NCI-H1105 (cell line): ENCODE data around the gene DLGAP4.
"Not testable (repeated sequence)": the region's sequence is repeated elsewhere in the genome, so short reads cannot be mapped to it uniquely, and the experiment has no call there.

Experiments
- DNase-seq: peaks from one replicate; lab custom pipeline; 2025; lab: John Stamatoyannopoulos, UW

Gene DLGAP4

DNA sequence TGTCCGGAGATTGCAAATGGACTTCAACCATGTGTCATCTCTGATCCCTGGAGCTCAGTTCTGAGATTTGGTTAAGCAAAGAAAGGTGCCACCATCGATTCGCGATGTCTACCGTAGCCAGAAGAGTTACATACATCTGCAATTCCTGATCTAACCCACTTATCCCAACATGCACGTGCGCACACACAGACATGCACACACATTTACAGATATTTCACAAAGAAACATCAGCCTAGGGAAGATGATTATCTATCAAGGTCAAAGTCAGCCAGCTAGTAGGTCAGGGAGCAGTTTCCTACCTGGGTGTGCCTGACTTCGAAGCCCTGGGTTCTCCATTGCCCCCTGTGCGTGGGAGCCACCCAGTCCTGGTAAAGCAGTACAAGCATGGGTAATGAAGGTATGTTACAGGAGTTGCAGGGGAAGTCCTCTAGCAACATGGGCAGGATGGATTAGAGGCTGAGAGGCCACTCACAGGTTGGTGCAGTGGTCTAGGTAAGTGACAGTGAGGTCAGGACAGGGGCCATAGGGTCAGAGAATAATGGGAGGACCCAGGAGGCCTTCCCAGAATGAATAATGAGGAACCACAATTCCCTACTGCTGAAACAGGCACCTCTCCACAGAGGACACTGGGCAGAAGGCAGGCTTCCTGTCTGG lies 150.0 kb downstream of the DLGAP4 start:
- no peak for DNase-seq

- DNase-seq, result peak; percentile 98
Measured at GRCh38 chr20:36460648-36461599, 154.8 kb downstream of the DLGAP4 start.

DNA sequence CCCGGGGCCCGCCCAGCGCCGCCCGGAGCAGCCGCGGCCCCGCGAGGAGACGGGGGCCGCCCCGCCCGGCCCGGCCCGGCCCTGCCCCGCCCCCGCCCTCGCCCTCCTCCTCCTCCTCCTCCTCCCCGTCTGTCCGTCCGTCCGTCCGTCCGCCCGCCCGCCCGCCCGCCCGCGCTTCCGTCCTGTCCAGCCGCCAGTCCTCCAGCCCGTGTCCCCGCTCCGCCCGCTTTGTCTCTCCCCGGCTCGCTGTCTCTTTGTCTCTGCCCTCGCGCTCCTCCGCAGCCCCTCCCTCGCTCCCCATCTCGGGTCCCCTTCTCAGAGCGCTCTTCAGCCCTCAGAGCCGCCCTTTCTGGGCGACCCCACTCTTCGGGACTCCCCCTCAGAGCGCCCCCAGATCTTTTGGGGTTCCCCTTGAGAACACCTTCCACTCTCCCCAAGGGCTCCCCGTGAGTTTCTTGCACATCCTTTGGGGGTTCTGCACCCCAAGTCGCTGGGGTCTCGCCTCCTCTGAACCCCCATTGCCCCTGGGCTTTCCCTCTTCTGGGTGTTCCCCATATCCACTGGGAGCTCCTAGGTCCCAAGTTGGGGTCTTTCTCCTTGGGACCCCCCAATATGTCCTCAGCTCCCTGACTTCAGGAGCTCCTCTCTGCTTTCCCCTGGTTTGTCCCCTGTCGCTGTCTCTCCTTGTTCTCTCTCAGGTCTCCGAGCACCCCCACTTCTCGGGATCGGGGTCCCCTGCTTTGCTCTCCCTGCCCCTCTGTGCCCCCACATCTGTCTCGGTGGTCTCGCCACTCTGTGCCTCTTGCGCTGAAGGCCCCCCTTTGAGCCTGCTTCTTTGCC lies 155.7 kb downstream of the DLGAP4 start:
- DNase-seq, result peak; percentile 22

DNA sequence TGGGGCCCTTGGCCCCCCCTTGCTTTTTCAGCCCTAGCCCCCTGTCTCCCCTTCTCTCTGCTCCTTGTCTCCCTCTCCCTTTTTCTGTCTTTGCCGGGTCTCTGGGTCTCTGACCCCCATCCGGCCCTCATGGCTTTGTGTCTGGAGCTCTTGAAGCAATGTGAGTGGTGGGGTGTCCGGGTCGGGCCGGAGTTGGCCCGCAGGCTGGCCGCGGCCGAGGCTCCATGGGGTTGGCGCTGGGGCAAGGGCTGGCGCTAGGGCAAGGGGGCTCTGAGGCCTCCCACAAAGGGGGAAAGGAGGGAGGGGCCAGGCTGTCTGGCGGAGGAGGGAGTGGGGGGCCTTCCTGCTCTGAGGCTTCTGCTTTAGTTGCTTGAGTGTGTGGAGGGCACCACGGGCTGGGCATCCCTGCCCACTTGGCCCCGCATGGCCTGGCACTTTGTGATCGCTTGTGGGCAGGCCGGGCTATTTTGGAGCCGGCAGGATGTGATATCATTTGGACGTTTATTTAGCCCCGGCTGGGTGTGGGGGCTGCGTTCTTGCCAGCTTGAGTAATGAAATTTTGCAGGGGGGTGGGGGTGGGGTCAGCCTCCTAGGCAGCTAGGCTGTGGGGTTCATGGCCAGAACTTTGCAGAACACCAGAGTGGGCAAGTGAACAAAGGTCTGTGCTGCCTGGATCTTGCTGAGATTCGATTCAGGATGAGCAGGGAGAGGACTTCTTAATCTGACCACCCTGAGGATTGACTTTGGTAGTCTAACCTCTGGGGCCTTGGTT lies 156.5 kb downstream of the DLGAP4 start:
- no peak for DNase-seq

- DNase-seq, result no peak
Measured at GRCh38 chr20:36463212-36464061, 157.3 kb downstream of the DLGAP4 start.

GRCh38 chr20:36465109-36466080 lies 159.3 kb downstream of the DLGAP4 start:
- DNase-seq, result no peak

GRCh38 chr20:36466089-36466488 lies 159.9 kb downstream of the DLGAP4 start:
- DNase-seq, result no peak

GRCh38 chr20:36467076-36467999 lies 161.2 kb downstream of the DLGAP4 start:
- peak; percentile 86 for DNase-seq

DNA sequence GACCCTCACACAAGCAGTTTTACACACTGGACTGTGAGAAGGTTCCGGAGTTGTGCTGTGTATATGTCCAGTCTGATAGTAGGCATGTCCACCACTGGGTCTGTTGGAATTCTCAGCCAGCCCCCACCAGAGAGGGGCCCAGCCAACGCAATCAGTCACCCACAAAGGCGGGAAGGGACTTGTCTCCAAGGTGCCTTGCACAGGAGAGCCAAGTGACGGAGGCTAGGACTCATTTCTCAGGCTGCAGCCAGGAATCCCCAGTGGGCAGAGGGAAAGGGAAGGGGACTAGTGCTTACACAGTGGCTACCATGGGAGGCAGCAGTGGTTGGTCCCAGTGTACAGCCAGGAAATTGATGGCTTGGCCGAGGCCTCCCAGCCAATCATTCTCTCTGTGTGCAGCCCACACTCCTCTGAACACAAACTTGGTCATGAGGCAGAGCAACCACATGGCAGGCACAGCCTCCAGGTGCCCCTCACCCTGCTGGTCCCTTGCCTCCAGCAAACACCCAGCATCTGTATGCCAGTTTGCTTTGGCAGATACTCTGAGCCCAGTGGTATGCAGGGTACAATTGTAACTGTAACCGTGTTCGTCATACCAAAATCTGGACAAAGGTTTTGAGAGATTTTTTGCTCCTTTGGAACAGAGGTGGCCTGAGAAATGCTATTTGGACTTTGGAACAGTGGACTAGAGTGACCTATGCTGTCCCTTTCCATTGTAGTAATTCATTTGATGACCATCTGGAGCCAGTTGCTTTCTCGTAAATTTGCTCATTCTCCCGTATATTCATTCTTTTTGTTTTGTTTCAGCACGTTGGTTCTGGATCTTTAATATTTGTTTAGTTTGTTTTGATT lies 162.2 kb downstream of the DLGAP4 start:
- DNase-seq, result no peak

DNA sequence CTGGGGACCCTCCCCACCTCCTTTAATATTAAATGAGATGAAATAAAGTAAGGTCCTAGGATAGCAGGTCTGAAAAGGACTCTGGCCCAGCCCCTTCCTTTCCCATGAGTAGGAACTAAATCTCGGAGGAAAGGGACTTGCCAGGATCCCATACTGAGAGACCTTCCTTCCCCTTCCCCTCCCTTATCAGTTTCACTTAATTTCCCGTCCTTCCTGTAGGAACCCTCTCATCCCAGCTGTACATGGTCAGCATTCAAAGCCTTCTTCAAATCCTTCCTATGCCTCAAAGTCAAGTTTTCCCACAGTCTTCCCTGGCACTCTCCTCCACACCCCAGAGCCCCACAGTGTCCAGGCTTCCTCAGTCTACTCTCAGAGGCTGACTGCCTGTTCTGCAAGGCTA lies 163.8 kb downstream of the DLGAP4 start:
- DNase-seq, result no peak

GRCh38 chr20:36471885-36472636 lies 165.9 kb downstream of the DLGAP4 start:
- DNase-seq, result no peak

DNA sequence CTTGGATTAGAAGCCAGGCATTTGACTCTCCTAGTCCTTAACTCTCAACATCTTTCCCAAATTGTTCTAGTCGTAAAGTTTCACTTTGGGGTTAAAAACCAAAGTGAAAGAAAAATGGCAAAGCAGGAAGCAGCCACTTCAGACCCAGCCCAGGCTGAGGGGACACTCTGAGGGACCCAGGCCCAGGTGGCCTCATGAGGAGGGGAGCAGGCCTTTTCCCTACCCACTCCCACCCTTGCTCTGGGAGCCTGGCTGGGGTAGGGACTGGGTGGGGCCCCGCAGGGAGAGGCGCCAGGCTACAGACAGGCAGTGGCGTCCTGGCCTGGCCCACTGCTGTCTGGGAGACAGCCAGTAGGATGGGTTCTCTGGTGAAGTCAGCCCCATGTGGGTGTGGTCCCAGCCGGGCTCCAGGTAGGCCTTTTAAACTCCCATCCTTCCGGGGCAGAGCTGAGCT lies 166.5 kb downstream of the DLGAP4 start:
- DNase-seq, result no peak

GRCh38 chr20:36473164-36473563 lies 167.0 kb downstream of the DLGAP4 start:
- DNase-seq, result no peak

DNA sequence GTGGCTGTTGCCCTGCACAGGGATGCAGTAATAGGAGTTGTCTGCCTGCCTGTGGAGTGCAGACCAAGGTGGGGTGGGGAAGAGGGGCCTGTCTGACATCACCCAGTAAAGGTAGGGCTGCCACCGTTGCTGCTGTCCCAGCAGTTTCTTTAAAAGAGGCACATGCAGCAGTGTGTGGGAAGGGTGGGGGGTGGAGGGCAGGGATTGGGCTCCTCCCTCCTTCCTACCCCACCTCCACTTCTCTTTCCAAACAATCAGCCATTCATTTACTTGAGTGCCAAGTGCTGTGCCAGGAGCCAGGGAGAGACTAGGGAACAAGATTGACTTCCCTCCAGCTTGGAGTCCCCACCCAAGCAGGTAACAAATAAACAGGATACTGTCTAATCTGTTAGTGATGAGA lies 168.4 kb downstream of the DLGAP4 start:
- DNase-seq, result no peak

DNA sequence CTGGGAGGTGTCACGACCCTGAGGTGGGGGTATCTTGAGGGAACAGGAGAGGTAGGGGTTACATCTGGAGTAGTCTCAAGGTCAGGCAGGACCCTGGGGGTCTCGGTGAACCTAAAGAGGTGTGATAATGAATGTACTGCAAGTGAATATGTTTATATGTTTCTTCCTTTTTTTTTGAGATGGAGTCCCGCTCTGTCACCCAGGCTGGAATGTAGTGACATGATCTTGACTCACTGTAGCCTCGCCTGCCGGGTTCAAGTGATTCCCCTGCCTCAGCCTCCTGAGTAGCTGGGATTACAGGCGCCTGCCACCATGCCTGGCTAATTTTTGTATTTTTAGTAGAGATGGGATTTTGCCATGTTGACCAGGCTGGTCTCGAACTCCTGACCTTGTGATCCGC lies 168.9 kb downstream of the DLGAP4 start:
- DNase-seq, result not testable (repeated sequence)

GRCh38 chr20:36477475-36477874 lies 171.3 kb downstream of the DLGAP4 start:
- no peak for DNase-seq
